ENCODE results near the gene NPBWR2.

GRCh38 chr20:64146301-64146935 is 39.1 kb upstream of the NPBWR2 start:
- TF ChIP-seq CTCF (IDR thresholded peaks at IDR 0.05) (no peak), POLR2A (IDR thresholded peaks at IDR 0.05) (no peak)
